Vagina (tissue), 2 donors: ENCODE results near the gene ZNF407. TPM values are rescaled to one million over a fixed set of nuclear protein-coding genes. Genes with fewer than 3 reads are reported as not detected.

Experiments used
- DNase-seq, 2 donors: peaks; one replicate each; pipeline ENCODE4 v3.0.0-alpha.2; 2017; ENCODE audit errors: extremely low spot score in 2 of 2
- H3K27ac ChIP-seq: fragments of 200-600 bp; sonication (generic); one replicate; pipeline ENCODE4 v1.5.1; 2019
- H3K27me3 ChIP-seq: fragments of 200-600 bp; sonication (generic); one replicate; pipeline ENCODE4 v1.5.1; 2019
- H3K36me3 ChIP-seq, 2 donors: fragments of 200-600 bp; sonication (generic); one replicate each; pipeline ENCODE4 v1.5.1; 2017 to 2019
- H3K4me1 ChIP-seq: fragments of 200-600 bp; sonication (generic); one replicate; pipeline ENCODE4 v1.5.1; 2019
- H3K4me3 ChIP-seq, 2 donors: fragments of 200-600 bp; sonication (generic); 1 replicate in 1 of 2; 2 replicates in 1 of 2; pipeline ENCODE4 v1.5.1; 2016 to 2019
- H3K9me3 ChIP-seq: fragments of 200-600 bp; sonication (generic); one replicate; pipeline ENCODE4 v1.5.1; 2019
- CTCF ChIP-seq, 3 experiments: fragments of 450-650 bp in 2 of 3; fragments of 200-600 bp in 1 of 3; sonication (generic) in 1 of 3; IDR thresholded peaks; one replicate each; pipeline ENCODE4 v1.5.1; 2017 to 2019; ENCODE audit warnings: antibody characterized with exemption in 3 of 3, mild to moderate bottlenecking in 2 of 3, moderate library complexity in 2 of 3
- POLR2A ChIP-seq, 2 donors: fragments of 450-650 bp; IDR thresholded peaks; one replicate each; pipeline ENCODE4 v1.6.1; 2017; ENCODE audit warnings: antibody characterized with exemption in 2 of 2, mild to moderate bottlenecking in 2 of 2, moderate library complexity in 2 of 2
- POLR2AphosphoS5 ChIP-seq, 2 donors: sonication (generic); formaldehyde crosslinking; IDR thresholded peaks; one replicate each; pipeline ENCODE4 v1.9.0; 2017; ENCODE audit warnings: antibody characterized with exemption in 2 of 2, mild to moderate bottlenecking in 2 of 2, low read depth in 1 of 2; ENCODE audit not compliant: insufficient read depth in 1 of 2
- intact Hi-C: fragments of 100-400 bp; cut with DNase I; formaldehyde crosslinking; loops from one replicate; pipeline ENCODE4 v1.15.1; 2023
- total RNA-seq: library from RNA; depleted of rRNA; stranded (reverse); fragments of >200 nt; gene quantifications from one replicate; pipeline ENCODE4 v1.2.3, GENCODE V29; 2016

Gene ZNF407
- total RNA-seq, 1 donor from 2014 or later, result 15.5 TPM

GRCh38 chr18:74784752-74785151 is 187.1 kb downstream of the ZNF407 start:
- intact Hi-C loops, result no loop called here
- H3K4me1 ChIP-seq, result no peaks in the 10 kb centered on the region
- no peak overlapping the region for H3K27ac ChIP-seq
- TF ChIP-seq POLR2A (IDR thresholded peaks at IDR 0.05), result no peak
- TF ChIP-seq CTCF (IDR thresholded peaks at IDR 0.05), result no peak
- TF ChIP-seq POLR2AphosphoS5 (IDR thresholded peaks at IDR 0.05; ENCODE audit: insufficient read depth in 1 of 2, low read depth in 1 of 2), result no peak
- DNase-seq, result no peak
- H3K9me3 ChIP-seq, result no peaks in the 10 kb centered on the region
- H3K4me3 ChIP-seq, result no peak overlapping the region
- no peaks in the 10 kb centered on the region for H3K27me3 ChIP-seq
- H3K36me3 ChIP-seq, result no peaks in the 10 kb centered on the region

- intact Hi-C loops, result no loop called here
- TF ChIP-seq CTCF (IDR thresholded peaks at IDR 0.05), result no peak
- TF ChIP-seq POLR2AphosphoS5 (IDR thresholded peaks at IDR 0.05; ENCODE audit: insufficient read depth in 1 of 2, low read depth in 1 of 2), result no peak
- TF ChIP-seq POLR2A (IDR thresholded peaks at IDR 0.05), result no peak
These were observed 188.0 kb downstream of the ZNF407 start for GRCh38 chr18:74785632-74786031.

GRCh38 chr18:74788657-74789056 is 191.0 kb downstream of the ZNF407 start:
- H3K4me1 ChIP-seq, result no peaks in the 10 kb centered on the region
- TF ChIP-seq POLR2A (IDR thresholded peaks at IDR 0.05), result no peak
- TF ChIP-seq CTCF (IDR thresholded peaks at IDR 0.05), result no peak
- no peak for TF ChIP-seq POLR2AphosphoS5 (IDR thresholded peaks at IDR 0.05; ENCODE audit: insufficient read depth in 1 of 2, low read depth in 1 of 2)
- H3K9me3 ChIP-seq, result no peaks in the 10 kb centered on the region
- intact Hi-C loops, result no loop called here
- no peak for DNase-seq
- H3K4me3 ChIP-seq, result no peak overlapping the region
- no peaks in the 10 kb centered on the region for H3K27me3 ChIP-seq
- no peaks in the 10 kb centered on the region for H3K36me3 ChIP-seq
- H3K27ac ChIP-seq, result no peak overlapping the region

More at GRCh38 chr18:74785632-74786031, 188.0 kb downstream of the ZNF407 start:
- Histone ChIP-seq H3K4me3 (no peak overlapping the region), H3K9me3 (no peaks in the 10 kb centered on the region), H3K36me3 (no peaks in the 10 kb centered on the region), H3K4me1 (no peaks in the 10 kb centered on the region), H3K27ac (no peak overlapping the region), H3K27me3 (no peaks in the 10 kb centered on the region)
- DNase-seq, result no peak

GRCh38 chr18:74789078-74789477 is 191.4 kb downstream of the ZNF407 start:
- no peak overlapping the region for H3K27ac ChIP-seq
- no peak for DNase-seq
- no peaks in the 10 kb centered on the region for H3K27me3 ChIP-seq
- intact Hi-C loops, result no loop called here
- no peaks in the 10 kb centered on the region for H3K4me1 ChIP-seq
- no peak overlapping the region for H3K4me3 ChIP-seq
- H3K9me3 ChIP-seq, result no peaks in the 10 kb centered on the region
- no peaks in the 10 kb centered on the region for H3K36me3 ChIP-seq
- TF ChIP-seq CTCF (IDR thresholded peaks at IDR 0.05) (no peak), POLR2A (IDR thresholded peaks at IDR 0.05) (no peak), POLR2AphosphoS5 (IDR thresholded peaks at IDR 0.05; ENCODE audit: insufficient read depth in 1 of 2, low read depth in 1 of 2) (no peak)

- Histone ChIP-seq H3K36me3 (no peaks in the 10 kb centered on the region), H3K9me3 (no peaks in the 10 kb centered on the region), H3K4me3 (no peak overlapping the region), H3K27ac (no peak overlapping the region), H3K4me1 (no peaks in the 10 kb centered on the region), H3K27me3 (no peaks in the 10 kb centered on the region)
- DNase-seq, result no peak
- intact Hi-C loops, result no loop called here
- TF ChIP-seq POLR2AphosphoS5 (IDR thresholded peaks at IDR 0.05; ENCODE audit: insufficient read depth in 1 of 2, low read depth in 1 of 2) (no peak), CTCF (IDR thresholded peaks at IDR 0.05) (no peak), POLR2A (IDR thresholded peaks at IDR 0.05) (no peak)
These were observed 192.8 kb downstream of the ZNF407 start for GRCh38 chr18:74790451-74790850.
